BLaER1 (cell line): Measurements from ENCODE around the gene PTPRD.

Experiments
- H3K27ac ChIP-seq: shearing (Covaris generic); formaldehyde crosslinking; 2 replicates; pipeline ENCODE4 v1.8.1; 2022
- H3K27me3 ChIP-seq: shearing (Covaris generic); formaldehyde crosslinking; 2 replicates; pipeline ENCODE4 v1.8.1; 2022
- H3K36me3 ChIP-seq: shearing (Covaris generic); formaldehyde crosslinking; 2 replicates; pipeline ENCODE4 v1.8.1; 2022
- H3K4me1 ChIP-seq: shearing (Covaris generic); formaldehyde crosslinking; 2 replicates; pipeline ENCODE4 v1.8.1; 2022
- H3K4me2 ChIP-seq: shearing (Covaris generic); formaldehyde crosslinking; 2 replicates; pipeline ENCODE4 v1.8.1; 2022
- H3K4me3 ChIP-seq: shearing (Covaris generic); formaldehyde crosslinking; 2 replicates; pipeline ENCODE4 v1.8.1; 2022
- H3K9ac ChIP-seq: shearing (Covaris generic); formaldehyde crosslinking; 2 replicates; pipeline ENCODE4 v1.8.1; 2022
- H3K9me3 ChIP-seq: shearing (Covaris generic); formaldehyde crosslinking; 2 replicates; pipeline ENCODE4 v1.8.1; 2022
- H4K20me1 ChIP-seq: shearing (Covaris generic); formaldehyde crosslinking; 2 replicates; pipeline ENCODE4 v1.8.1; 2022
- Cebpa-rat ChIP-seq: shearing (Covaris generic); IDR thresholded peaks from 2 replicates; pipeline ENCODE4 v1.8.1; 2022

Gene PTPRD

GRCh38 chr9:8653111-8653510 lies 1959.7 kb downstream of the PTPRD start:
- Histone ChIP-seq H3K9ac (no peak overlapping the region), H3K27me3 (no peaks in the 10 kb centered on the region), H3K4me1 (peaks cover 36% of the 10 kb centered on the region), H3K27ac (no peak overlapping the region), H3K9me3 (peaks cover 6% of the 10 kb centered on the region; the same call in 1 of the 2 replicates), H3K4me3 (no peak overlapping the region), H4K20me1 (no peaks in the 10 kb centered on the region), H3K36me3 (no peaks in the 10 kb centered on the region), H3K4me2 (no peak overlapping the region)
- no peak for TF ChIP-seq Cebpa-rat

GRCh38 chr9:8652255-8652654 lies 1960.5 kb downstream of the PTPRD start:
- 0 out of 2 replicates have a peak, but pooled peaks cover 2% of the 10 kb centered on the region for H3K9me3 ChIP-seq
- H3K4me2 ChIP-seq = no peak overlapping the region
- TF ChIP-seq Cebpa-rat = no peak
- H4K20me1 ChIP-seq = no peaks in the 10 kb centered on the region
- H3K4me1 ChIP-seq = peaks cover 40% of the 10 kb centered on the region
- no peak overlapping the region for H3K27ac ChIP-seq
- no peak overlapping the region for H3K4me3 ChIP-seq
- no peak overlapping the region for H3K9ac ChIP-seq
- no peaks in the 10 kb centered on the region for H3K36me3 ChIP-seq
- H3K27me3 ChIP-seq = no peaks in the 10 kb centered on the region

GRCh38 chr9:8651846-8652215 lies 1961.0 kb downstream of the PTPRD start:
- no peak overlapping the region for H3K4me2 ChIP-seq

GRCh38 chr9:8651070-8651845 lies 1961.5 kb downstream of the PTPRD start:
- peaks cover 40% of the 10 kb centered on the region for H3K4me1 ChIP-seq
- H3K27me3 ChIP-seq = no peaks in the 10 kb centered on the region
- no peak overlapping the region for H3K9ac ChIP-seq
- H3K36me3 ChIP-seq = no peaks in the 10 kb centered on the region
- no peak overlapping the region for H3K4me3 ChIP-seq
- H3K9me3 ChIP-seq = no peaks in the 10 kb centered on the region
- TF ChIP-seq Cebpa-rat = no peak
- H4K20me1 ChIP-seq = no peaks in the 10 kb centered on the region
- no peak overlapping the region for H3K27ac ChIP-seq
- H3K4me2 ChIP-seq = 0 out of 2 replicates have a peak overlapping the region, but pooled peaks have one; percentile 34

More at GRCh38 chr9:8651846-8652215, 1961.0 kb downstream of the PTPRD start:
- Histone ChIP-seq H3K27me3 (no peaks in the 10 kb centered on the region), H3K4me1 (peaks cover 40% of the 10 kb centered on the region), H3K9me3 (no peaks in the 10 kb centered on the region), H4K20me1 (no peaks in the 10 kb centered on the region), H3K27ac (no peak overlapping the region), H3K36me3 (no peaks in the 10 kb centered on the region), H3K4me3 (no peak overlapping the region), H3K9ac (no peak overlapping the region)
- no peak for TF ChIP-seq Cebpa-rat

- Histone ChIP-seq H3K4me1 (peaks cover 40% of the 10 kb centered on the region), H3K9ac (no peak overlapping the region), H3K4me3 (no peak overlapping the region), H3K27ac (no peak overlapping the region), H3K27me3 (no peaks in the 10 kb centered on the region), H3K4me2 (peak overlapping the region; percentile 30), H3K36me3 (no peaks in the 10 kb centered on the region), H4K20me1 (no peaks in the 10 kb centered on the region), H3K9me3 (no peaks in the 10 kb centered on the region)
- TF ChIP-seq Cebpa-rat = no peak
These were observed 1963.0 kb downstream of the PTPRD start for GRCh38 chr9:8649807-8650206.

DNA sequence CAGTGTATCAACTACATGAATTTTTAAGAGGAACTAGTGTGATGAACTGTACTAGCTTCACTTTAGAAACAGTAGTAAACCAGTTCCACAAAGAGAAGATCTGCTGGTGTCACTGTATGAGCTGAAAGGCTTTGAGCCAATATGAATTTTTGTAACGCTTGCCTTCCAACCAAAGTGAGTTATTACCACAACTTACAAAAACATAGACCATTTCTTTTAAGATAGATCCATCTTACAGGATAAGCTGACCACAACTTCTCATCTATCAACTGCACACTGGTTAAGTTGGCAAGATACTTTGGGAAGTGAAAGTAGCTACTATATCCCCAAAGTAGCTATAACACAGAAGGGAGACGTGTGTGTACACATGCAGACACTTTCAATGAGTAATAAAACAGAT lies 1963.6 kb downstream of the PTPRD start:
- H3K27ac ChIP-seq = no peak overlapping the region
- H3K4me3 ChIP-seq = no peak overlapping the region
- H3K4me1 ChIP-seq = peaks cover 39% of the 10 kb centered on the region
- H4K20me1 ChIP-seq = no peaks in the 10 kb centered on the region
- H3K27me3 ChIP-seq = no peaks in the 10 kb centered on the region
- no peaks in the 10 kb centered on the region for H3K36me3 ChIP-seq
- peak overlapping the region; percentile 44 for H3K4me2 ChIP-seq
- no peak overlapping the region for H3K9ac ChIP-seq
- TF ChIP-seq Cebpa-rat = no peak
- H3K9me3 ChIP-seq = peaks cover 6% of the 10 kb centered on the region

DNA sequence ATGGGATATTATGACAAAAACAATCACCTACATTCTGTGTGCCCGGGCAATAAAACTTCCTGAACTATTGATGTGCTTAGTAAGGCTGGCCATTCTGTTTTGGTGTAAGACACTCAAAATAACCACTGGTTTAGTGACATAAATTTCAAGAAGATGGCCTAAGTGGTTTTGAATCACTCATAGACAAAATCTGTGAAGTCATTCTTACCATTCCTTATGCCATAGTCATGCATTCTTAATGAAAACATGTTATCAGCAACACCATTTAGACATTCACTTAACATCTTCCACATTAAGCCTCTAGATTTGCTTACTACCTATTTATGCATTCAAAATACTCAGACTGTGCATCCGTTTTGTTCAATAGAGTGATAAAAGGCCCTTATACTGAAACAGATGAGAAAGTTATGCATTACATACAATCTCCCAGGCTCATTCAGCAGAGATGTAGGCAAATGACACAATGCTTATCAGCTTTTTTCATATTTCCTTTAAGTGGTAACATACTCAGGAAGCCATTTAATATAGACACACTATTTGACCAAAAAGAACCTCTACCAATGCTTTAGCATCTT lies 1964.4 kb downstream of the PTPRD start:
- no peak for TF ChIP-seq Cebpa-rat
- H4K20me1 ChIP-seq = no peaks in the 10 kb centered on the region

DNA sequence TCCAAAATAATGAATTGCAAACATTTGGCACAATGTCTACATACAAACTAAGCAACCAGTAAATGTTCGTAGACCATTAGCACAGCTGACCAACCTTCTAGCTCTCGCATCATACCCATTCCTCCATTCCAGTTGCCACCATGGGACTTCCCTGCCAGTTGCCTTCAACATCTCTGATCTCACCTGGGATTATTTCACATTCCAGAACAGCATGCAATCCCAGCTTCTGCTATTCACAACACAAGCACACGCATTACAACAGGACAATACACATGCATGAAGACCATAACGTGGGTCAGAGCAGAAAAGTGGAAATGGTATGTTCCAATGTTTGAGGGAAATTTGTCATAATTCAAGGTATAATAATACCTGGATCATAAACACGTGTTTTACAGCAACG lies 1965.0 kb downstream of the PTPRD start:
- Histone ChIP-seq H3K4me1 (peaks cover 34% of the 10 kb centered on the region), H3K4me3 (no peak overlapping the region), H3K9ac (no peak overlapping the region), H4K20me1 (no peaks in the 10 kb centered on the region), H3K36me3 (no peaks in the 10 kb centered on the region), H3K4me2 (no peak overlapping the region), H3K27ac (no peak overlapping the region), H3K9me3 (peaks cover 6% of the 10 kb centered on the region), H3K27me3 (no peaks in the 10 kb centered on the region)
- TF ChIP-seq Cebpa-rat = no peak

More for the DNA sequence above, 1964.4 kb downstream of the PTPRD start:
- H3K4me1 ChIP-seq = peaks cover 34% of the 10 kb centered on the region
- no peaks in the 10 kb centered on the region for H3K36me3 ChIP-seq
- H3K4me2 ChIP-seq = peak overlapping the region; percentile 44
- no peak overlapping the region for H3K9ac ChIP-seq
- H3K27ac ChIP-seq = no peak overlapping the region
- no peaks in the 10 kb centered on the region for H3K27me3 ChIP-seq
- no peak overlapping the region for H3K4me3 ChIP-seq
- H3K9me3 ChIP-seq = peaks cover 6% of the 10 kb centered on the region

GRCh38 chr9:8644571-8644970 lies 1968.2 kb downstream of the PTPRD start:
- peaks cover 6% of the 10 kb centered on the region for H3K9me3 ChIP-seq
- no peaks in the 10 kb centered on the region for H3K36me3 ChIP-seq
- H3K4me1 ChIP-seq = peaks cover 18% of the 10 kb centered on the region
- H3K27ac ChIP-seq = no peak overlapping the region
- no peaks in the 10 kb centered on the region for H3K27me3 ChIP-seq
- no peaks in the 10 kb centered on the region for H4K20me1 ChIP-seq
- H3K4me3 ChIP-seq = no peak overlapping the region
- no peak for TF ChIP-seq Cebpa-rat
- no peak overlapping the region for H3K9ac ChIP-seq
- no peak overlapping the region for H3K4me2 ChIP-seq

GRCh38 chr9:8643896-8644295 lies 1968.9 kb downstream of the PTPRD start:
- Histone ChIP-seq H3K9me3 (peaks cover 6% of the 10 kb centered on the region), H3K4me1 (peaks cover 11% of the 10 kb centered on the region), H3K36me3 (no peaks in the 10 kb centered on the region), H3K4me3 (no peak overlapping the region), H4K20me1 (no peaks in the 10 kb centered on the region), H3K4me2 (no peak overlapping the region), H3K27me3 (no peaks in the 10 kb centered on the region), H3K9ac (no peak overlapping the region), H3K27ac (no peak overlapping the region)
- no peak for TF ChIP-seq Cebpa-rat
